ENCODE data around the gene ROBO2. TPM values are rescaled to one million over a fixed set of nuclear protein-coding genes. Genes with fewer than 3 reads are reported as not detected.

The ROBO2 gene
- total RNA-seq, 4 donors from 2014 or later = under 0.01 to 2.9 (median 1.0) TPM

GRCh38 chr3:77380136-77380535, 340.2 kb downstream of the ROBO2 start:
- H3K36me3 ChIP-seq = no peaks in the 10 kb centered on the region
- TF ChIP-seq CTCF (IDR thresholded peaks at IDR 0.05) (no peak), EP300 (IDR thresholded peaks at IDR 0.05) (no peak), POLR2AphosphoS5 (IDR thresholded peaks at IDR 0.05) (no peak), POLR2A (IDR thresholded peaks at IDR 0.05) (no peak)
- H3K27ac ChIP-seq = no peak overlapping the region
- 53 to 84% methylated on average over 3 of the region's 3 CpGs for whole genome bisulfite sequencing, 2 donors (ENCODE audit: low coverage in 1 of 2)
- no peaks in the 10 kb centered on the region for H3K9me3 ChIP-seq
- no peaks in the 10 kb centered on the region for H3K27me3 ChIP-seq
- H3K4me1 ChIP-seq = no peaks in the 10 kb centered on the region
- no peak overlapping the region for H3K4me3 ChIP-seq
- ATAC-seq = no peak

- H3K27ac ChIP-seq = no peak overlapping the region
- TF ChIP-seq EP300 (IDR thresholded peaks at IDR 0.05) (no peak), POLR2A (IDR thresholded peaks at IDR 0.05) (no peak), POLR2AphosphoS5 (IDR thresholded peaks at IDR 0.05) (no peak), CTCF (IDR thresholded peaks at IDR 0.05) (no peak)
- no peaks in the 10 kb centered on the region for H3K36me3 ChIP-seq
- no peak overlapping the region for H3K4me3 ChIP-seq
- no peaks in the 10 kb centered on the region for H3K4me1 ChIP-seq
- 14 to 20% methylated on average over 1 of the region's 1 CpG for WGBS, 2 donors (ENCODE audit: low coverage in 1 of 2)
- H3K27me3 ChIP-seq = no peaks in the 10 kb centered on the region
- no peaks in the 10 kb centered on the region for H3K9me3 ChIP-seq
- ATAC-seq = no peak
Measured at GRCh38 chr3:77381431-77381830, 341.5 kb downstream of the ROBO2 start.

- no peaks in the 10 kb centered on the region for H3K27me3 ChIP-seq
- WGBS, 2 donors (ENCODE audit: low coverage in 1 of 2) = 69 to 81% methylated on average over 5 of the region's 5 CpGs
- no peaks in the 10 kb centered on the region for H3K9me3 ChIP-seq
- H3K4me1 ChIP-seq = no peaks in the 10 kb centered on the region
- H3K36me3 ChIP-seq = no peaks in the 10 kb centered on the region
- ATAC-seq = no peak
- H3K27ac ChIP-seq = no peak overlapping the region
- no peak overlapping the region for H3K4me3 ChIP-seq
- TF ChIP-seq EP300 (IDR thresholded peaks at IDR 0.05) (no peak), POLR2A (IDR thresholded peaks at IDR 0.05) (no peak), CTCF (IDR thresholded peaks at IDR 0.05) (no peak), POLR2AphosphoS5 (IDR thresholded peaks at IDR 0.05) (no peak)
Measured at GRCh38 chr3:77392181-77392580, 352.3 kb downstream of the ROBO2 start.

GRCh38 chr3:77394046-77394445, 354.1 kb downstream of the ROBO2 start:
- no peaks in the 10 kb centered on the region for H3K9me3 ChIP-seq
- H3K36me3 ChIP-seq = no peaks in the 10 kb centered on the region
- H3K4me1 ChIP-seq = no peaks in the 10 kb centered on the region
- no peak overlapping the region for H3K4me3 ChIP-seq
- no peak overlapping the region for H3K27ac ChIP-seq
- TF ChIP-seq POLR2A (IDR thresholded peaks at IDR 0.05) (no peak), EP300 (IDR thresholded peaks at IDR 0.05) (no peak), POLR2AphosphoS5 (IDR thresholded peaks at IDR 0.05) (no peak), CTCF (IDR thresholded peaks at IDR 0.05) (no peak)
- no peak for ATAC-seq
- H3K27me3 ChIP-seq = no peaks in the 10 kb centered on the region
- WGBS, 2 donors (ENCODE audit: low coverage in 1 of 2) = 71 to 82% methylated on average over 5 of the region's 5 CpGs

GRCh38 chr3:77404871-77405270, 365.0 kb downstream of the ROBO2 start:
- H3K27me3 ChIP-seq = no peaks in the 10 kb centered on the region
- H3K9me3 ChIP-seq = no peaks in the 10 kb centered on the region
- no peaks in the 10 kb centered on the region for H3K36me3 ChIP-seq
- no peak overlapping the region for H3K4me3 ChIP-seq
- TF ChIP-seq POLR2AphosphoS5 (IDR thresholded peaks at IDR 0.05) (no peak), CTCF (IDR thresholded peaks at IDR 0.05) (no peak)
- ATAC-seq = no peak
- H3K27ac ChIP-seq = no peak overlapping the region
- H3K4me1 ChIP-seq = no peaks in the 10 kb centered on the region
- 32 to 55% methylated on average over 1 of the region's 1 CpG for WGBS, 2 donors (ENCODE audit: low coverage in 1 of 2)
